BE2C (cell line): ENCODE data around the gene NUP205. TPM values are rescaled to one million over a fixed set of nuclear protein-coding genes. Genes with fewer than 3 reads are reported as not detected.

Experiments
- DNase-seq: peaks from one replicate; pipeline ENCODE4 v3.0.0-alpha.2; 2020
- H3K27me3 ChIP-seq: fragments of 250-450 bp; sonication (Bioruptor Pico); 2 replicates; pipeline ENCODE4 v1.5.1; 2020; ENCODE audit warnings: mild to moderate bottlenecking
- H3K36me3 ChIP-seq: fragments of 250-450 bp; sonication (Bioruptor Pico); 2 replicates; pipeline ENCODE4 v1.5.1; 2020; ENCODE audit warnings: mild to moderate bottlenecking
- H3K4me1 ChIP-seq: fragments of 250-450 bp; sonication (Bioruptor Pico); 2 replicates; pipeline ENCODE4 v1.5.1; 2020
- H3K4me3 ChIP-seq: 2 replicates; pipeline ENCODE4 v1.5.1; 2011; ENCODE audit warnings: low read depth, low read length
- H3K9me3 ChIP-seq: fragments of 250-450 bp; sonication (Bioruptor Pico); 2 replicates; pipeline ENCODE4 v1.5.1; 2020
- polyA plus RNA-seq: library from polyadenylated mRNA; unstranded; fragments of >200 nt; gene quantifications from one replicate; pipeline ENCODE4 v1.2.1, GENCODE V29; 2012; ENCODE audit warnings: low read depth, missing spikeins; ENCODE audit not compliant: insufficient read length, insufficient read depth
- TF ChIP-seq, protein P1 (sequence below): IDR thresholded peaks from 2 replicates; pipeline ENCODE4 v1.5.1; 2012; ENCODE audit warnings: mild to moderate bottlenecking, low read depth, low read length

Gene NUP205, protein sequence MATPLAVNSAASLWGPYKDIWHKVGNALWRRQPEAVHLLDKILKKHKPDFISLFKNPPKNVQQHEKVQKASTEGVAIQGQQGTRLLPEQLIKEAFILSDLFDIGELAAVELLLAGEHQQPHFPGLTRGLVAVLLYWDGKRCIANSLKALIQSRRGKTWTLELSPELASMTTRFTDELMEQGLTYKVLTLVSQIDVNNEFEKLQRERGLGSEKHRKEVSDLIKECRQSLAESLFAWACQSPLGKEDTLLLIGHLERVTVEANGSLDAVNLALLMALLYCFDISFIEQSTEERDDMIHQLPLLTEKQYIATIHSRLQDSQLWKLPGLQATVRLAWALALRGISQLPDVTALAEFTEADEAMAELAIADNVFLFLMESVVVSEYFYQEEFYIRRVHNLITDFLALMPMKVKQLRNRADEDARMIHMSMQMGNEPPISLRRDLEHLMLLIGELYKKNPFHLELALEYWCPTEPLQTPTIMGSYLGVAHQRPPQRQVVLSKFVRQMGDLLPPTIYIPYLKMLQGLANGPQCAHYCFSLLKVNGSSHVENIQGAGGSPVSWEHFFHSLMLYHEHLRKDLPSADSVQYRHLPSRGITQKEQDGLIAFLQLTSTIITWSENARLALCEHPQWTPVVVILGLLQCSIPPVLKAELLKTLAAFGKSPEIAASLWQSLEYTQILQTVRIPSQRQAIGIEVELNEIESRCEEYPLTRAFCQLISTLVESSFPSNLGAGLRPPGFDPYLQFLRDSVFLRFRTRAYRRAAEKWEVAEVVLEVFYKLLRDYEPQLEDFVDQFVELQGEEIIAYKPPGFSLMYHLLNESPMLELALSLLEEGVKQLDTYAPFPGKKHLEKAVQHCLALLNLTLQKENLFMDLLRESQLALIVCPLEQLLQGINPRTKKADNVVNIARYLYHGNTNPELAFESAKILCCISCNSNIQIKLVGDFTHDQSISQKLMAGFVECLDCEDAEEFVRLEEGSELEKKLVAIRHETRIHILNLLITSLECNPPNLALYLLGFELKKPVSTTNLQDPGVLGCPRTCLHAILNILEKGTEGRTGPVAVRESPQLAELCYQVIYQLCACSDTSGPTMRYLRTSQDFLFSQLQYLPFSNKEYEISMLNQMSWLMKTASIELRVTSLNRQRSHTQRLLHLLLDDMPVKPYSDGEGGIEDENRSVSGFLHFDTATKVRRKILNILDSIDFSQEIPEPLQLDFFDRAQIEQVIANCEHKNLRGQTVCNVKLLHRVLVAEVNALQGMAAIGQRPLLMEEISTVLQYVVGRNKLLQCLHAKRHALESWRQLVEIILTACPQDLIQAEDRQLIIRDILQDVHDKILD (N-terminal part only)
- polyA plus RNA-seq: 44.7 TPM

DNA sequence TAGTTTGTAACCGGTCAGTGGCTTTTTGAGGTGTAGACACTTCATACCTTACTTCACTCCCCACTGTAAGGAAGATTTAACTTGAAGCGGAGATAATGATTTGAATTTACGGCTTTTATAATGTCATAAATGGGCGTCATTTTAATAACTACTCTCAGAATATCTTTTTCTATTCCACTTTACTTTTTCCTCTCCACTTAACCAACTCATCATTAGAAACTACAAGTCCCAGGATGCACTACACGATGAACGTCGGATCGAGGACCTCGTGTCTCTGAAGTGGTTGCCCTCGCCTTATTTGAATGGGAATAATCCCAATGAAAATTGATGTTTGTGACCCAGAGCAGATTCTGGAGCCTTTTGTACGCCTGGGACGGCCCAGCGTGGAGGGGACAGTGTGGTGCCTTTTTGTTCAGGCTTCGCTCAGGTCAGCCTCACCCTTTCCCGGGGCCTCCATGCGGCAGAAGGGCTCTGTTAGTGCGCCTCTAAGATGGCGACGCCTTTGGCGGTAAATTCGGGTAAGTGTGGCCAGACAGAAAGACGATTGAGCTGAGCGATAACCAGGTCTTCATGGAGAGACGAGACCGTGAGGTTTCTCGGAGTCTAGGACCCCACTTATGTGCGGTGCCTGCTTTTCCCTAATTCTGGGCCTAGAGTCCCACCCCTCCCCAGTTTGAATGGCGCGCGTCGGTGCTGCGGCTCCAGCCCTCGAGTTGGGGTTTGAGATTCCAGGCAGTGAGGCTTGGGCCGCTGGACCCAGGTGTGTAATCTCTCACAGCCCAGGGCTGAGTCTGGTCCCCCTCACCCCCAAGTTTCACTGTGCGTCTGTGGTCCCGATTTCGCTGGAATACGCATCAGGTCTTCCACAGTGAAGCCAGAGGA, at the start of gene NUP205:
Gene NUP205 (plus strand): TSS at position 463 of the 882 bp plus-strand sequence. CDS start 28 bp downstream, at position 491.
- TF ChIP-seq, protein P1, sequence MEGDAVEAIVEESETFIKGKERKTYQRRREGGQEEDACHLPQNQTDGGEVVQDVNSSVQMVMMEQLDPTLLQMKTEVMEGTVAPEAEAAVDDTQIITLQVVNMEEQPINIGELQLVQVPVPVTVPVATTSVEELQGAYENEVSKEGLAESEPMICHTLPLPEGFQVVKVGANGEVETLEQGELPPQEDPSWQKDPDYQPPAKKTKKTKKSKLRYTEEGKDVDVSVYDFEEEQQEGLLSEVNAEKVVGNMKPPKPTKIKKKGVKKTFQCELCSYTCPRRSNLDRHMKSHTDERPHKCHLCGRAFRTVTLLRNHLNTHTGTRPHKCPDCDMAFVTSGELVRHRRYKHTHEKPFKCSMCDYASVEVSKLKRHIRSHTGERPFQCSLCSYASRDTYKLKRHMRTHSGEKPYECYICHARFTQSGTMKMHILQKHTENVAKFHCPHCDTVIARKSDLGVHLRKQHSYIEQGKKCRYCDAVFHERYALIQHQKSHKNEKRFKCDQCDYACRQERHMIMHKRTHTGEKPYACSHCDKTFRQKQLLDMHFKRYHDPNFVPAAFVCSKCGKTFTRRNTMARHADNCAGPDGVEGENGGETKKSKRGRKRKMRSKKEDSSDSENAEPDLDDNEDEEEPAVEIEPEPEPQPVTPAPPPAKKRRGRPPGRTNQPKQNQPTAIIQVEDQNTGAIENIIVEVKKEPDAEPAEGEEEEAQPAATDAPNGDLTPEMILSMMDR: no peak

DNA sequence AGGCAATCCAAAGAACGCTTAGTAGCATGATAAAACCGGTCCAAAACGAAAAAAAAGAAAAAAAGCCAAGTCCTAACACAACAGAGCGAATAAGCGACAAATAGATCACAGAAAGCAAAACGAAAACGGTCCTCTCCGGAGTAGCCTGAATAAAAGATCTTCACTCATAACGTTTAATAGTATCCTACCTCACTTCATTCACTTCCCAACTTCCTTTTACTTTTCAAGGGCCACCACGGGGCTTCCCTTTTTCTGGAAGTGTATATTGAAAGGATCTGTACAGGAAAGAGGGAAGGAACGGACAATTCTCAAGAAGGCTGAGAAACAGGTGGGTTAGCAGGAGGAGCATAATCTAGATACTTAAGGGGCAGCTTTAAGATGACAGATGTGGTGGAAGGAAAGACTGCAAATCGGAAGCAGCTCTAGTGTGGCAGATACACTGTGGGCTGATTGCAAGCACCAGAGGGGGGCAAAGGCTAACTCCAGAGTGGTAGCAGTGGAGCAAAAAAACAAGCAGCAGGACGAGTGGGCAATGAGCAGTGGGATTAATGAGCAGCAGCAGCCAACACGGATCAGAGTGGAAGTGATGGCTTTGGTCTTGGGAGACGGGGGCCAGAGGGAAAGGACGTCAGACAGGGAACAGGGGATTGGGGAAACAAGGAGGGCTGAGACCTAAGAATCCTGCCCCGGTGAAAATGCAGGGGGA, 48.7 kb upstream of the NUP205 start:
- no peaks in the 10 kb centered on the region for H3K27me3 ChIP-seq
- DNase-seq: peak; percentile 41
- H3K4me3 ChIP-seq: peak overlapping the region; percentile 89
- TF ChIP-seq, protein P1: no peak
- no peaks in the 10 kb centered on the region for H3K9me3 ChIP-seq
- no peaks in the 10 kb centered on the region for H3K4me1 ChIP-seq
- H3K36me3 ChIP-seq: no peaks in the 10 kb centered on the region

More for the DNA sequence above, at the start of gene NUP205:
- Histone ChIP-seq H3K4me3 (peak within 1 kb of the TSS; percentile 99), H3K4me1 (no peaks in the 10 kb centered on the region), H3K27me3 (no peaks in the 10 kb centered on the region), H3K9me3 (no peaks in the 10 kb centered on the region), H3K36me3 (peaks cover 4% of the 10 kb centered on the region; the same call in 1 of the 2 replicates)
- DNase-seq: peak; percentile 79

DNA sequence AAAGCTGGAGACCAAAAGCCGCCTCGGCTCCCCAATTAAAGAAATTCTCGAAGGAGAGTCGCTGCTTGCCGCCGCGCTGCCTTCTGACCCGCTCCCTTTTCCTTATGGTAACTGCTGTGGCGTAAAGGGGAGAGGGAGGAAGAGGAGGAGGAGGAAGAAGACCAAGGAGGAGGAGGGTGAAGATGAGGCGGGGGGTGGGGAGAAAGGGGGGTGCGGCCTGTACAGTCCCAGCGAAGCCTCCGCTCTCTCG, 48.2 kb upstream of the NUP205 start:
- Histone ChIP-seq H3K4me1 (no peaks in the 10 kb centered on the region), H3K4me3 (peak overlapping the region; percentile 89), H3K9me3 (no peaks in the 10 kb centered on the region), H3K27me3 (no peaks in the 10 kb centered on the region), H3K36me3 (no peaks in the 10 kb centered on the region)
- DNase-seq: no peak
- TF ChIP-seq, protein P1: no peak

DNA sequence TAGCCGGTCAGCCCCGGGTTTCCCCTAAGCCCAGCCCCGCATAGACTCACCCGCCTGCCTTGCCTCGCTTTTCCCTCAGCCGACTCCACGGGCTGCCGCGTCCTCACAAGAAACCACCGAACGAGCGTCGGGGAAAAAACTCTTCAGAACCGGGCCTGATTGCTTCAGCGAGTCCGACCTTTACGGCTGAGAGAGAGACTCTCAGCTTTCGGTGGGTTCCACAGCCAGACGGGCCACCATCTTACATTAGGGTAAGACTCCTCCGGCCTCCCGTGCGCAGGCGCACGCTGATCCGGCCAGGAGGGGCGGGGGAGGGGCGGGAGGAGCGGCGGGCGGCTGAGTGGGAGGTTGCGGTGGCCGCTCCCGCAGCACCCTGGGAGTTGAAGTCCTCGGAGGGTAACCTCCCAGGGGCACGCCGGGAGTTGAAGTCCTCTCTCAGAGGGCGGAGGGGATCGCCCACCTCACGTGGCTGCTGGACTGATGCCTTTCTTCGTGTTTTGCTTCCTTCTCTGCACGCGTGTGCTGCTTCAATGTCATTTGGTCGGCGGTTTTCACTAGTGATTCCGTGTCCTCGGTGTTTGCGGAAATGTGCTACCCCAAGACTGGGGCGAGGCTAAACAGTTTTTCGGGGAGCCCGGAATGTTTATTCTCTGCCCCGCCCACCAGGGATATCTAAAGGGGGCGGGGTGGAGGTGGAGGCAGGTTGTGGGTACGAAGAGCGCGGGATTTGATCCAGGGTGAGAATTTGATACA, 47.7 kb upstream of the NUP205 start, which contains the start of gene CNOT4:
Gene CNOT4 (minus strand): TSS at position 264 of the 753 bp plus-strand sequence. CDS start 71,771 bp downstream, outside the sequence.
- Histone ChIP-seq H3K9me3 (no peaks in the 10 kb centered on the region), H3K27me3 (no peaks in the 10 kb centered on the region), H3K4me1 (no peaks in the 10 kb centered on the region), H3K36me3 (no peaks in the 10 kb centered on the region), H3K4me3 (peak within 1 kb of the TSS; percentile 89)
- TF ChIP-seq, protein P1: no peak
- DNase-seq: peak; percentile 98
